A204.1 (cell line): ENCODE measurements around the gene TEX29.

Experiments
- FAIRE-seq: peaks from 2 replicates; lab custom pipeline; 2012; peaks lifted over from hg19 to GRCh38; lab: Jason Lieb, UNC

TEX29 gene

DNA sequence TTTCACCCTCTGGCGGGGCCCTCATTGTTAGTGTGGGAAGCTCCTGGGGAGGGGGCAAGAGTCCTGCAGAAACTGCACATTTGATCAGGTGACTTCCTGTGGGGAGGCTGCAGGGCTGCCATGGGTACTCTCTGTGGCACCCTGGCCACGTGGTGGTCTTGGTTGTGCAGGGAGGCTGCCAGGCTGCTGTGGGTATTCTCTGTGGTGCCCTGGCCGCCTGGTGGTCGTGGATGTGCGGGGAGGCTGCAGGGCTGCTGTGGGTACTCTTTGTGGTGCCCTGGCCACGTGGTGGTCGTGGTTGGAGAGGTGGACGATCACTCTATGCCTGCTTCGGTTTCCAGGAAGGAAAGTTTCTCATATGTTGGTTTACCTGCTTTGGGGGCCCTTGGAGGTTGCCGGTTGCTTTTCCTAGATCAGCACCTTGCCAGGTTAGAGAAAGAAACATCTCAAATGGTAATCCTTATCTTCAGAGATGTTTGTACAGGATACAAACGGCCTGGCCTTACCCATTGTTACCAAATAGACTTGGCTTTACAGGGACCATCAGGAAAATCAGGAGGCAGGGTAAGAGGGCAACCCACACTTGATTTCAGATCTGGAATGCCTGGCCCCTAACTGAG is 22.9 kb downstream of the TEX29 start:
- FAIRE-seq: no peak

DNA sequence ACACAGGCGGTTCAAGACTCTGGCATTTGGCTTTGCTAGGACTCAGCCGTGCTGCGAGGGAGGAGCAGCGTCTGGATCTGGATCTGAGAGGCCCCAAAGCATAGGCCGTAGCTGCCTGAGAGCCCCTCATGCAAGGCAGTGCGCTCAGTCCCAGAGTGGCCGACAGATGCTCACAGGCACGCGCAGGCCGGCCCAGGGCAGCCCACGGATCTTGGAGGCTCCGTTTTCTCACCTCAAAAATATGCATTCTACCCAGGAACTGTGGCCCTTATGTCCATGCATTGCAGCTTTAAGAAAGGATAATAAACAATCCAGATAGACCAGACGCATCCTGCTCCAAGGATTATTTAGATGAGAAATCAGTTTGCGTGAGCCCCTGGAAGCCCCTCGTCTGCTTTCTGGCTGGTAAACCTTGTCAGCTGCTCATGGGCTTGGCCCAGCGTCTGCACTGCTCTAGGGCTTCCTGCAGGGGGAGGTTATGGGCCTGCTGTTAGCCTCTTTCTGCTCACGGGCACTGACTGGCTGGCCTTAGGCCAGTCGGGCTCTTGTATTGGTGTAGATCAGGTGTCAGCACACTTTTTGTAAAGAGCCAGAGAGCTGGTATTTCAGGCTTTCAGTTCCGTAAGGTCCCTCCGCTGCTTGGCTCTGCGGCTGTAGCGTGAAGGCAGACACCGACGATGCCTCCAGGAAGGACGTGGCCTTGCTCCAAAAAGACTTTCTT is 24.2 kb downstream of the TEX29 start:
- FAIRE-seq: no peak

DNA sequence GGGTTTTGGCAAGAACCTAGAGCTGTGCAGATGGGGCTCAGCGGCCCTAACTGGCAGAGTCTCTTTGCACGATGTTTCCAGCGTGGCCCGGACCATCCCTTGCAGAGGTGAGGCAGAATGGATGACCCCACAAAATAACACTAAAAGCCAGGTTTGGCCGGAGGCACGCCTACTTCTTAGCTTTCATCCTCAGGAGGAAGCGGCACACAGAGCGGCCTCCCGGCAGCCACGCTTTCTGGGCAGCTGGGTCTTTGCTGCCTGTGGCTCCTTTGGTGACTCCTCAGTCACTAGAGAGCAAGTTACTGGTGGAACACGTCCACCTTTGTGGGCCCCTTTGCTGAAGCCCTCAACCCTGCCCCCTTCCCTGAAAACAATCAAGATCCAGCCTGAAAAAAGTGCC is 25.2 kb downstream of the TEX29 start:
- no peak for FAIRE-seq

DNA sequence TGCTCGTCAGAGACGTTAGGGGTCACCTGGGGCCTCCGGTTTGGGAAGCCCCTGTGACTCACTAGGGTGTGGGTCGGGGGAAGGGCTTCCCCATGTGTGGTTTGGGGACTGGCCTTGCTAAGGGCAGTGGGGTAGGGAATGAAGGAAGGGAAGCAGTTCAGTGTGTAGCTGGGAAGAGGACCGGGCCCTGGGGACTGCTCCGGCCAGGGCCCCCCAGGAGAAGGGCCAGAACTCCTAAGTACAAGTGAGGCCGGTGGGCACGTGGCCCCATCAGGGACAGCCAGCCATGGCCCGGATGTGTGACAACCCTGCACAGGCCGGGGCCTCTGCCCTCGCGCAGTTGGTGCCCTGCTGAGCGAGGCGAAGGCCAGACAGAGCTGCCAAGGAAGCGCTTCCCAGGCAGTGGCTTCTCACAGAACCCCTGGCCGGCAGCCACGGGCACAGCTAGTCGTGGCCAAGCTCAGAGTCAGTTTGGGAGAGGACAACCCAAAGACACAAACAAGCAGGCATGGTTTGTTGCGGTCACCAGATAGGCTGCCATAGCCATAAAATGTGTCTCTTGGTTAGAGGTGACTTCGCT is 25.7 kb downstream of the TEX29 start:
- no peak for FAIRE-seq

DNA sequence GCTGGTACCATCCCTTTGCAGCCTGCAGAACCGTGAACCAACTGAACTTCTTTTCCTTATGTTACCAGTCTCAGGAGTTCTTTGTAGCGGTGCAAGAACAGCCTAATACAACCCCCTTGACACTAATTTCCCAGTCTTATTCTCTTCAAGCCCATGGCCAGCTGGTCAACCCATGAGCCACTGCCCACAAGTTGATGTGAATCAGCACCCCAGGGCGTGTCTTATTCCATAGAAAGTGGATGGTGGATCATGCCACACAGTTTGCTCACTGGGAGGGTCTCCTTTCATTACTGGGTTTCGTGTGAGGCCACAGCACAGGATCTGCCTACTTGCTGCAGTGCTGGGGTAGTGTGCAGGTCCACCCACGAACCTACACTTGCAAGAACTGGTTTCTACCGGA is 27.0 kb downstream of the TEX29 start:
- no peak for FAIRE-seq

DNA sequence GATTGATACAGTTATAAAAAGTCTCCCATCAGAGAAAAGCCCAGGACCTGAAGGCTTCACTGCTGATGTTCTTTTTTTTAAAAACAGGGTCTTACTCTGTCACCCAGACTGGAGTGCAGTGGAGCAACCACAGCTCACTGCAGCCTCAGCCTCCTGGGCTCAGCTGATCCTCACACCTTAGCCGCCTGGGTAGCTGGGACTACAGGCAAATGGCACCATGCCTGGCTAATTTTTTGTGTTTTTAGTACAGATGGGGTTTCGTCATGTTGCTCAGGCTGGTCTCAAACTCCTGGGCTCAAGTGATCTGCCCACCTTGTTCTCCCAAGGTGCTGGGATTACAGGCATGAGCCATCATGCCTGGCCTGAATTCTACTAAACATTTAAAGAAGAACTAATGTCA is 33.1 kb downstream of the TEX29 start:
- FAIRE-seq: no peak

DNA sequence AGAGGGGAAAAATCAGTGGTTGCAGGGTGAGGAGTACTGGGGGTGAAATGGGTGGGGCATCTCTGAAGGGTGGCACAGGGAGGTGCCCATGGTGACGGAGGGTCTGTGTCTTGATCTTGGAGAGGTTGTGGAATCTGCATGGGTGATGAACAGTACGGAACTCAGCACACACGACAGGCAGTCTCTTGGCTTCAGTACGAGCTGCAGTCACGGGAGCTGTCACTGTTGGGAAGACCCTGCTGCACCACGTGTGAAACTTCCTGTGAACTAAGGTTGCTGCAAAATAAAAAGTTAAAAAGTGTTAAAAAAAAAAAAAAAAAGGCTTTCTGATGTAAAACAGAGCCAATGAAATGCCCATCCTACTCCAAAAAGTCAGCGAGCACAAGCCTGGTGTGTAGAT is 34.3 kb downstream of the TEX29 start:
- FAIRE-seq: no peak

DNA sequence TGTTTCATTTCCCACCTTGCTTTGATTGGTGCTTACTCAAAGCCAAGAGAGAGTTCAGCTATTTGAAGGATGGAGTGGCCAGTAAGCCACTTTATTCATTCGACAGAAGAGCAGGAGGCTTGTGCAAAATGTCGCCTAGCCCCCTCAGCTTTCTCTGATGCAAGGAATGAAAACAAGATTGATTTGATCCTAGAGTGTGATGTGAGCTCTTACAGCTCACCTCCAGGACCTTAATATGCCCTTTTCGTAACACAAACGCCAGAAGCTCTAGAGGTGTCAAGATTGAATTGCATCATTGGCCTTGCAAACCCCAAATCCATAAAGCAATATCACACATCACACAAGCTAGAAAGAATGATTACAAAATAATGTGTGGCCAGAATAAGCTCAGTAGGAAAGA is 36.4 kb downstream of the TEX29 start:
- no peak for FAIRE-seq

DNA sequence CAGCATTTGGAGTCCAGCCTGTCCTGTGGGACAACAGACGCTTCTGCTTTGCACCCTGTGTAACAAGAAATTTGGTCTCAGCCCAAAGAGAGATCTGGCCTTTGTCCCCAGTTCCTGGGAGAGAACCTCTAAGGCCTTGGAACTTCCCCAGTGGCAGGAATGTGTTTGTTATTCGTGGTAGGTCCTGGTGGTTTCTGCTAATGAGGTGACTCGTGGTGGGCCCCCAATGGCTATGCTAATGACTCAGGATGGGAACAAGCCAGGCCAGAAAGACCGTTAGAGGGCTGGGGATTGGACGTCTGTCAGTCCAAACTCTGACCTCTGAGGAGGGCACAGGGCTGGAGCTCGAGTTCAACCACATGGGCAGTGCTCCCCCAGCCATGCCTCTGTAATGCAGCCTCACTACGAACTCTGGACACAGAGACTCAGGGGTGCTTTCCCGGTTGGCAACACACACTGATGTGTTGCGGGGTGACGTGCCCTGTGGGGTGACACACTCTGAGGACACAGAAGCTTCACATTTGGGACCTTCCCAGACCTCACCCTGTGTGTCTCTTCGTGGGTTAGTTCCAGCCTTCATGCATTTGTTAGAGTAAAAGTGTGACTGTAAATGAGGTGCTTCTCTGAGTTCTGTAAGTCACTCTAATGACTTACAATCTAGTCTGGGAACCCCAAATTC is 38.9 kb downstream of the TEX29 start:
- FAIRE-seq: no peak

DNA sequence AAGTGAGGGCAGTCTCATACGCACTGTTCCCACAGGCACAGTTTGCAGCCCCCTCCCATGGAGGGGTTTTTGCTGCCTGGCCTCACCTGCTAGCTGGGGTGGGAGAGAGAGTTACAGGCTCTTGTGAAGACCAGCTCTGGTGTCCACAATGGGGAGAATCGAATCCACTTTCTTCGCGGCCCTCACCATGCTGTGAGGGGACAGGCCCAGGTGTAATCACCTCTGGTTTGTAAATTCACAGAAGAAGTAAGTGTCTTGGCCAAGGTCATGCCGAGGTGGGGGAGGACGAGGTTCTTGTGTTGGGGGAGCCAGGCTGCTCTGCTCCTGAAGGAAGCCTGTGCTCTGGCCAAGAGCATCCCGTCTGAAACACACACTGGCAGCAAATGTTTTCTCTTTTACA is 39.5 kb downstream of the TEX29 start:
- no peak for FAIRE-seq

DNA sequence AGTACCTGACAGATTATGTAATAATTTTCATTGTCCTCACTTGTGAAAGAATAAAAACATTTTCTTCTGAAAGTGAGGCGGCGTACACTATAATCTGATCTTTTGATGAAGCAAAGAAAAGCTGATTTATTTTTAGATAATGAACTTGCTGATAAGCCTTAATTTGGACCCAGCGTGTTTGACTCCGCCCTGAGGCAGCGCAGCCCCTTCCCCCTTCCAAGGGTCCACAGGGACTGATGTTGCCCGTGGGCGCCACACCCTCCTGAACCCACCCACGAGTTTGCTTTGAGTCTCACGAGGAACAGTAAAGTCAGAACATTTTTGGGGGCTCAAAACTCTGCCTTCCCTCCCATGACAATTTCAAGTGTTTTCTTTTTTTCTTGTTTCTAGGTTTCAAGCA is 40.0 kb downstream of the TEX29 start:
- FAIRE-seq: no peak

DNA sequence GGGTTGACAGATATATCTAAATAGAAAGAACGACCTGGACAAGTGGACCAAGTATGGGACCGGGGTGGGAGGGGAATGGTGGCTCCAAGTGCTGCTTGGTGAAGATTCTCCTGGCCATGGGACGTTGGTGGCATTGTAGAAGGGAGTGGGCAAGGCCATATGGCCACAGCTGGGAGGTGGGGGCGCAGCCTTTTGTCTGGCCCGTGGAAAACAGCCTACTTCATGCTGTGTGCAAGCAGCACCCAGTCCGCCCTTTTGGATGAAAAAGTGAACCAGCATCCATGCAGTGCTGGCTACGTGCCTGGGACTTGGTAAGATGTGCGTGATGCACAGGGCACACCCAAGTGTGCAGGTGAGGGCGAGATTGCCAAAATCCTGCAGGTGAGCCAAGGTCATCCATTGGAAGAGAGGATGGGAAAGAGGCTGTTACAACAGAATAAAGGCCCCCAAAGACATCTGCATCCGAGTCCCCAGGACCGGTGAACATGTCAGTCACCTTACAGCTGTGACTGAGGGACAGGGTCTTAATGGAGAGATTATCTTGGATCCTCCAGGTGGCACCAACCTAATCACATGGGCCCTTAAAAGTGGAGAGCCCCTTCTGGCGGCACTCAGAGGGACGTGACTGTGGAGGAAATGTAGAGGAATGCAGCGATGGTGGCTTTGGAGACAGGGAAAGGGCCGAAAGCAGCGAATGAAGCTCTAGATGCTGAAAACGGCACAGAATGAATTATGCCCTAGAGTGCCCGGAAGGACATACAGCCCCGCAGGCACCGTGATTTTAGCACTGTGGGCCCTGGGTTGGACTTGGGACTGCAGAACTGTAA is 40.8 kb downstream of the TEX29 start:
- no peak for FAIRE-seq

DNA sequence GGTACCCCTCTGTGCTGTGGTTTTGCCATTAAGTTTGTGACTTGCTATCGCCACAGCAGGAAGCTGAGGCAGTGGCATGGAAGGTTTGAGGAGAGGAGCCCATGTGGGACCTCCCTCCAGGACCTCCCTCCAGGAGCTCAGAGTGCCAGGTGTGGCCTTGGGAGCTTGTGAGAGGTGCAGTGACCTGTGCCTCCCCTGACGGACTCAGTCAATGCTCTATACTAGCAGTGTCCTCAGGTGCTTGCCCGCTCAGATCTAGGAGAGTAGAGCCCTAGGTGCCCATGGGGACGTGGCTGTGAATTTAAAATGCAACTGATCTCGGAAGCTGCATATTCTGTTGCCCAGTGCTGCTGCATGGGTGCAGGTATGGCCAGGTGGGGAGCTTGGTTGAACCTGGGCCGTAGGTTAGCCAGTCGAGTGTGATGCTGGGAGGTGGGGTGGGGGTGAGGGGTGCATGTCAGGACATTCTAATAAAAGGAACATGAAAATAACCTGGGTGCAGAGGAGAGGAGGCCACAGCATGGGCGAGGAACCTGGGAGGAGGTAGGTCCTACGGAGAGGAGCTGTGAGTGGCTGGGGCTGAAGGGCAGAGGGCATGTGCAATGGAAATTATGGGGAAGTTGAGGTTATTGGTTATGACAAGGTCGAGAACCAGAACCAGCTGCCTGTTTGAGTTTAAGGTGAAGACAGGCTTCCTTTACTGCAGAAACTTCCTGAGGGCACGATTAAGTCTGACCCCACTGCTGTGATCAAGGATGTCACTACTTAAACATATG is 41.6 kb downstream of the TEX29 start:
- FAIRE-seq: no peak

DNA sequence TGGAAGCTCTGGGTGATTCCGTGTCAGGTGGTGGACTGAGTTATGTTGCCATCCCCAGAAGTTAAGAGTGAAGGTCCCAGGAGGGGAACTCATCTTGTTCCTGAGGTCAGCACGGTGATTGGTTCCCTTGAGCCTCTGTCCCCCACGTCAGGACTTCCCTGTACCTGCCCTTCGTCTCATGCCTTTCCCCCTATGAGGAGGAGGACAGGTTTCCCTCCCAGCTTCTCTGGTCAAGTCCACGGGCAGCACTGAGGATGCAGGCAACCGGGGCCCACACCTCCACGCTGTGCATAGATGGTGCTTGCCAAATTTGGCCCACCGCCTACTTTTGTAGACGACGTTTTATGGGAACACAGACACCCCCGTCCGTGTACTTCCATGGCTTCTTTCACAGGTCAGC is 42.7 kb downstream of the TEX29 start:
- no peak for FAIRE-seq

DNA sequence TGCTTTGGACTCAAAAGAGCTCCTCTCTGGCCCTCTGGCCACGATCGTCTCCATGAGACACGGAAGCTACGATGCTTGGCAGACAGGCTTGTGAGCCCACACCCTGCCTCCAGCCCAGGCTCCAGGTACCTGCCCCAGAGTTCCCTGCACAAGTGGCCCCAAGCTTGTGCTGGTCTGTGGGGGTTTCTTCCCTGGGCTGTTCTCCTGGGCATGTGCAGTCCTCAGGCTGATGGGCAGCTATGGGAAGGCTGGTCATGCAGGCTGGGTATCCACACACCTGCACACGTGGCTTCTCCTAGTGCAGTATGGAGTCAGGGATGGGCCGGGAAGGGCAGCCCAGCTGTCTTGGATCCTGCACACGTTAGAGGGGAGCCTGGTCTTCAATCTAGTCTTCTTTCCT is 43.1 kb downstream of the TEX29 start:
- no peak for FAIRE-seq

DNA sequence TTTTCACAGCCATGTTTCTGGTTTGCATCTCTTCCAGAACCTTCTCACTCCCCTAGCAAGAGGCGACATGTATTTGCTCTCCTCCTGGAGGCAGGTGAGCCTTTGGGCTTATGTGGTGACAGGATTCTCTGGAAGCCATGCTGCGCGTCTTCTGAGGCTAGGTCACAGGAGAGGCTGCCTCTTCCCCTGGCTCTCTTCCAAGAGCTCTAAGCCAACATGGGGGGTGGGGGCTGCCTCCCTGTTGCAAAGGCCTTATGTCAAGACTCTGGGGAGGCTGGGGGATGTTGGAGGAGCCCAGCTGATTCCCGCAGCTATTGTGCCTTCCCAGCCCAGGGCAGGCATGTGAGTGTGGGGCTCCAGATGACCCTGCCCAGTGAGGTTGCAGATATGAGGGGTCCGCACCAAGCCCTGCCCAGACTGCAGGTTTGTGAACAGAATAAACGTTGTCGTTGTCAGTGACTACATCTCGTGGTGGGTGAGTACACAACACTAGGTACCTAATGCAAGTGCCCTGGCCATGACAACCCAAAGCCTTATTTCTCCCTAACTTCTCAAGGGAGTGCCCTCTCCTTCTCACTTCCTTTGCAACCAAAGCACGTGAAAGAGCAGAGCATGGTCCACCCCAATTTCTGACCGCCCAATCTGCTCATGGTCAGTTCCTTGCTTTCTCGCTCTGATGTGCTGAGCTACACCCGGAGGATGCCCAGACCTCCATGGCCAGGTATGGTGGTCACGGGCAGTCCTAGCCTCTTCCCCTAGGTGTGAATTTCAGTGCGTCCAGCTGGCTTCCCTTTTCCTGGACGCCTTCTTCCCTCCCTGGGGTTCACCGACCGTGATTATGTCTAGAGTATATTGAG is 44.9 kb downstream of the TEX29 start:
- FAIRE-seq: no peak

DNA sequence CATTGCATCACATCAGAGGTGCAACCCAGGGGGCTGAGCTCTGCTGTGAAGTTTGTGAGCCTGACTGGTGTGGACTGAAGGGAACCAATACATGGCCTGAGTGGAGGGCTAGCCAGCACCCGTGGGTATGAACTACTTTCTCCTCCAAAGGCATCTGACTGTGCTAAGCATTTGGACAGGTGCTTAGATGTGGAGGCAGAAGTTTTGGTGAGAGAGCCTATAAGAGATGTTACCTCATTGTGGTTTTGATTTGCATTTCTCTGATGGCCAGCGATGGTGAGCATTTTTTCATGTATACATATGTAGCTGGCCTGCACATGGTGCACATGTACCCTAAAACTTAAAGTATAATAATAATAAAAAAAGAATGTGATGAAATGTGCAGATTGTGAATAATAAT is 46.9 kb downstream of the TEX29 start:
- FAIRE-seq: no peak

DNA sequence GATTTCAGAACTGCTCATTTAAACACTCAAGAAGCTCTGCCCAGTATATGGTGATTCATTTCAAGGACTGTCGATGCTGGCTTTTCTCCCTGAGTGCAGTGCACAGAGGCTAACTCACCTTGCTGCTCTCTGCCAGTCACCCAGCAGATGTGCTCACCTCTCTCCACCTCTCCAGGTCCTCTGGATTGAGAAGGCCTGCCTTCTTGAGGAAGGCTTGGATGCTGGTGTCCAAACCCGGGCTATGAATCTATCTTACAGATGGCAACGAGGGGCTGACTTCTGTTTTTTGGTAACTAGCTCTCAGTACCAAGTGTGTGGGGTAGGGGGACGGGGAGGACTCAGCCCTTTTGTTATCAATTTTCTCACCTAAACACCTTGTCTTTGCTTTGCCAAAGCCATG is 47.6 kb downstream of the TEX29 start:
- FAIRE-seq: no peak

DNA sequence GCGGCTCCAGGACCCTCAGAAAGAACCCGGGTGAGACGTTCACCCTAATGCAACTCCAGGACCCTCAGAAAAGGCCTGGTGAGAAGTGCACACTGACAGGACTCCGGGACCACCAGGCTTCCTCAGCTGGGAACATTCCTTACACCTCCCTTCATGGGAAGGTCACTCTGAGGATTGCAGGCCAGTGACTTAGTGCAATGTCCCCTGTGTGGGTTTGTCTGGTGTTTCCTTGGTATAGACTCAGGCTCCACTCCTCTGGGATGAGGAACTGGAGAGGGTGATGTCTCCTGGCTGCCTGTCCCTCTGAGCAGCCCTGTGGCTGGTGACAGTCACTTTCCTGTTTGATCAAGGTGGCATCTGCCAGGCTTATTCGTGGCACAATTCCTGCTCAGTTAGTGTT is 49.7 kb downstream of the TEX29 start:
- no peak for FAIRE-seq

DNA sequence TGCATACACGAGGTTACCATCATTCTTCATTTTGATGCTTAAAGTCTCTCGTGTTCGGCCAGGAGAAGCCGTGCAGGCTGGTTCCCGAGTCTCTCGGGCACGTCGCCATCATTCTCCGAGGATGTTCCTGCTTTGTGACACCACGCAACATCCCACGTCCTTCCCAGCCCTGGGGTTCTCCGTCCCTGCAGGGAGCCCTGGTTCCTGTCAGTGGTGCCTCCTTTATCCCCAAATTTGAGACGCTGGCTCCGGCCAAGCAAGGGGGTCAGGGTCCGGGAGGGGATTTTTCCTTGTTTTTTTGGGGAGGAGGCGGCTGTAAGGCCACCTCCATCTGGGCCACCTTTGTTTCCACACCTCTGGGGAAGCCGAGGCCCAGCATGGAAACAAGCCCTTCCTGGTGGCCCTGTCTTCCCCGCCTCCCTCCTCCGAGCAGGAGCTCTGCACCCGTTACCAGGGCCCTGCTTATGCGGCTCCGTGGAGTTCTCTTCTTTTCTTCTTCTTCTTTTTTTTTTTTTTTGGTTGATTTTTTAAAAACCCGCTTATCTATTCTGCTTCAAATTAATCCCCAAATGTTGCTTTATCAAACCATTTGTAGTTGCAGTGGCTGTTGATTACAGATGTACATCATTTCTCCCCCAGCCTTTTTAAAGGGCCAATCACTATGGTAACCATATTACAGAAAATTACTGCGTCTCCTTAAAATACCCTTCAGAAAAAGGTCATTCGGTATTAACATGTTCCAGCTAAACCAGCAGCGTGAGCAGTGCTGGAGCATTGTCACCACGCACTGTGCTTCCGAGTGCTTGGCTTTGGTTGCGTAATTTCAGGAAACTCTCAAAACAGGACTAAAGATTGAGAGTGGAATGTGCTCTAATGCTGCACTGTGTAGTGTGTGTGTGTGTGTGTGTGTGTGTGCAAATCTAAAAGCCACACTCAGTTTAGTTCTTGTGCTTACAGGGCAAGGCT is 50.4 kb downstream of the TEX29 start:
- no peak for FAIRE-seq
